Small intestine (tissue), 16 donors: ENCODE measurements around the gene ZNF738. TPM values are rescaled to one million over a fixed set of nuclear protein-coding genes. Genes with fewer than 3 reads are reported as not detected.
"Not testable (repeated sequence)": the region's sequence is repeated elsewhere in the genome, so short reads cannot be mapped to it uniquely, and the experiment has no call there.

Source experiments
- DNase-seq, 2 donors: peaks; one replicate each; pipeline versions ENCODE4 v3.0.0 to v3.0.0-alpha.2; 2013
- FAIRE-seq: peaks from 2 replicates; lab custom pipeline; 2012; peaks lifted over from hg19 to GRCh38; lab: Jason Lieb, UNC
- H3K27ac ChIP-seq, 3 donors: one replicate each; pipeline ENCODE4 v1.5.1; 2013; ENCODE audit warnings: low read length in 2 of 3, mild to moderate bottlenecking in 2 of 3, control low read depth in 1 of 3, inconsistent platforms in 1 of 3, low read depth in 1 of 3, moderate library complexity in 1 of 3
- H3K27me3 ChIP-seq, 3 donors: one replicate each; pipeline ENCODE4 v1.6.1; 2013; ENCODE audit warnings: low read length in 3 of 3, inconsistent platforms in 1 of 3; ENCODE audit not compliant: control insufficient read depth in 3 of 3, insufficient read depth in 3 of 3
- H3K36me3 ChIP-seq, 3 donors: one replicate each; pipeline ENCODE4 v1.6.1; 2013; ENCODE audit warnings: low read length in 3 of 3, inconsistent platforms in 1 of 3, low read depth in 1 of 3, mild to moderate bottlenecking in 1 of 3, moderate library complexity in 1 of 3; ENCODE audit not compliant: control insufficient read depth in 3 of 3, insufficient read depth in 2 of 3
- H3K4me1 ChIP-seq, 3 donors: one replicate each; pipeline ENCODE4 v1.6.1; 2013; ENCODE audit warnings: low read length in 2 of 3, inconsistent platforms in 1 of 3, low read depth in 1 of 3, mild to moderate bottlenecking in 1 of 3, moderate library complexity in 1 of 3; ENCODE audit not compliant: control insufficient read depth in 3 of 3, insufficient read depth in 2 of 3
- H3K4me3 ChIP-seq, 3 donors: one replicate each; pipeline ENCODE4 v1.5.1; 2013; ENCODE audit warnings: low read length in 3 of 3, control low read depth in 1 of 3, inconsistent platforms in 1 of 3, low read depth in 1 of 3, mild to moderate bottlenecking in 1 of 3, moderate library complexity in 1 of 3
- H3K9me3 ChIP-seq, 2 donors: one replicate each; pipeline ENCODE4 v1.6.1; 2013; ENCODE audit warnings: low read depth in 1 of 2, low read length in 1 of 2; ENCODE audit not compliant: control insufficient read depth in 2 of 2, insufficient read depth in 1 of 2
- WGBS, 3 donors: extraction: QIAGEN DNeasy Blood & Tissue Kit; methylation state at CpG; one replicate each; pipeline ENCODE4 v1.1.7; 2013; 5-methylcytosine and 5-hydroxymethylcytosine counted together
- long read RNA-seq, 10 donors: transcript quantifications; one replicate each; lab custom pipeline, GENCODE V29; 2026
- polyA plus RNA-seq, 4 donors: library from polyadenylated mRNA; stranded (reverse) in 3 of 4; unstranded in 1 of 4; fragments of 200-250 nt in 3 of 4; fragments of 120-200 nt in 1 of 4; gene quantifications; one replicate each; pipeline versions ENCODE4 v1.2.1 to v1.2.3, GENCODE V29; 2013
- donor health status: healthy with polysubstance abuse.
- donor health status: control.
- donor health status: control.
- donor health status: Bipolar disorder and iron deficiency.
- donor health status: healthy.

ZNF738 gene
- 10 to 100 TPM in 1 of 4 donors, 1 to 10 TPM in 2, under 1 TPM in 1; 0.67 to 18.3 (median 3.1) TPM for polyA plus RNA-seq
- long read RNA-seq, donor 1, partial matches to known transcripts = 19 of 24 reads
- long read RNA-seq, donor 1, other reads (novel, unspliced or antisense) = 0 of 24 reads
- long read RNA-seq, donor 2, partial matches to known transcripts = 0 of 2 reads
- long read RNA-seq, donor 2, other reads (novel, unspliced or antisense) = 0 of 2 reads
- long read RNA-seq, donor 3, partial matches to known transcripts = 0 of 1 reads
- long read RNA-seq, donor 3, other reads (novel, unspliced or antisense) = 0 of 1 reads
- long read RNA-seq, donor 4 = 0 reads
- long read RNA-seq, donor 5, partial matches to known transcripts = 9 of 10 reads
- long read RNA-seq, donor 5, other reads (novel, unspliced or antisense) = 0 of 10 reads
- long read RNA-seq, donor 6, partial matches to known transcripts = 0 of 3 reads
- long read RNA-seq, donor 6, other reads (novel, unspliced or antisense) = 0 of 3 reads
- long read RNA-seq, donor 7, partial matches to known transcripts = 34 of 36 reads
- long read RNA-seq, donor 7, other reads (novel, unspliced or antisense) = 0 of 36 reads
- long read RNA-seq, donor 8, partial matches to known transcripts = 0 of 1 reads
- long read RNA-seq, donor 8, other reads (novel, unspliced or antisense) = 0 of 1 reads
- long read RNA-seq, donor 9, partial matches to known transcripts = 0 of 1 reads
- long read RNA-seq, donor 9, other reads (novel, unspliced or antisense) = 0 of 1 reads
- long read RNA-seq, donor 10, partial matches to known transcripts = 29 of 35 reads
- long read RNA-seq, donor 10, other reads (novel, unspliced or antisense) = 0 of 35 reads

DNA sequence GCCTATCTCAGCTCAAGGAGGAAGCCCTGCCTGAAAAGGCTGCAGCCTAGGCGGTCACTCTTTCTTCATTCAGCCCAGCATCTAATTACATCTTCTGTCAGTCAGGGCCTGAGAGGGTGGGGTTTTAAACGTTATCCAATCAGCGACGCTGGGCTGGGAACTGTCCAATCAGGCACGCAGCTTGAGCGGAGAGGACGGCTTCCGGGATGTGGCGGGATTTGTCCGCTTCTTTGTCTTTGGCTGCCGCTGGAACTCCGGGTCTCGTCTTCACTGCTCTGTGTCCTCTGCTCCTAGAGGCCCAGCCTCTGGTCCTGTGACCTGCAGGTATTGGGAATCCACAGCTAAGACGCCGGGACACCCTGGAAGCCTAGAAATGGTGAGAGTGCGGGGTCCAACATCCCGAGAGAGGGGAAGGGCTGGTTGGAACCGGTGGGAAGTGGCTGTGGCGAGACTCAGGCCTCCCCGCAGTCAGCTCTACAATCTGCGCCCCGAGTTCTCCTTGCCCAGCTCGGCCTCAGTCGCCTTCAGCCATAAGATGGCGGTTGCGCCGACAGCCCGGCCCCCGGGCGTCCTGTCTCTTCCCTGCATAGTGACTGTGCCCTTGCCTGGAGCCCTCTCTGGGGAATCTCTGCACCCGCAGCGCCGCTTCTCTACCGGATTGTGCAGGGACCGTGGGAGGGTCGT lies at the start of gene ZNF738:
TSS of gene ZNF738 (plus strand) at position 233 of the 684 bp plus-strand sequence. CDS start at position 374, 141 bp downstream.
- peak within 1 kb of the TSS; percentile 69 to 72 (median 70) for H3K4me3 ChIP-seq
- WGBS, 3 donors = 0 to 1% (median 1%) methylated on average over 35 to 36 of the region's 36 CpGs
- no peaks in the 10 kb centered on the region for H3K4me1 ChIP-seq
- peaks cover 0 to 6% (median 2%) of the 10 kb centered on the region in 3 donors for H3K36me3 ChIP-seq
- no peaks in the 10 kb centered on the region for H3K27me3 ChIP-seq
- no peak for FAIRE-seq
- peak; percentile 94 to 96 for DNase-seq
- peaks cover 0 to 9% of the 10 kb centered on the region in 2 donors for H3K9me3 ChIP-seq
- H3K27ac ChIP-seq = peak within 1 kb of the TSS; percentile 21 to 94 (median 81)

- H3K9me3 ChIP-seq, H3K4me1 ChIP-seq, DNase-seq, H3K27ac ChIP-seq, H3K27me3 ChIP-seq, H3K4me3 ChIP-seq, H3K36me3 ChIP-seq, FAIRE-seq: not testable (repeated sequence)
- 96 to 98% (median 98%) methylated on average over 2 of the region's 2 CpGs for WGBS, 3 donors
Measured at GRCh38 chr19:21312807-21313206, 46.0 kb upstream of the ZNF738 start.

DNA sequence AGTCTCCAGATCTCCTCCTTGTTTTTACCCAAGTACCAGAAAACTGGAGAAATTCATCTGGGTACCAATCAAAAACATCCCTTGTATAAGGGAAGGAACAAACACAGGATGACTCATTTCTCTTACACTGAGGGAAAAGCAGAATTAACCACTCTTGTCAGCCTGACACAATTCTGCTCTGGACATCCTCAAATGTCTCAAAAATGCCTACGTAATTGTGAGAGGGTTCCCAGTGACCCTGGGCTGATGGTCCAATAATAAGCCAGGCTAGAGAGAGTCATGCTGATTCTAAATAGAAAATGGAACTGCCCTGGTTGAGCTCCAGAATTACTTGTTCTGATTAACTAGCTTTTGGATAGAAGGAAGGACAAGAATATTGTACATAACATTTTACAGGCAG lies 44.1 kb upstream of the ZNF738 start:
- H3K9me3 ChIP-seq = peaks cover 0 to 2% of the 10 kb centered on the region in 2 donors
- H3K36me3 ChIP-seq = peaks cover 0 to 4% (median 0%) of the 10 kb centered on the region in 3 donors
- no peak overlapping the region for H3K27ac ChIP-seq
- H3K27me3 ChIP-seq = no peaks in the 10 kb centered on the region
- FAIRE-seq (no peak), DNase-seq (no peak)
- 71 to 95% (median 86%) methylated on average over 1 of the region's 1 CpG for WGBS, 3 donors
- H3K4me3 ChIP-seq = no peak overlapping the region
- H3K4me1 ChIP-seq = no peaks in the 10 kb centered on the region

DNA sequence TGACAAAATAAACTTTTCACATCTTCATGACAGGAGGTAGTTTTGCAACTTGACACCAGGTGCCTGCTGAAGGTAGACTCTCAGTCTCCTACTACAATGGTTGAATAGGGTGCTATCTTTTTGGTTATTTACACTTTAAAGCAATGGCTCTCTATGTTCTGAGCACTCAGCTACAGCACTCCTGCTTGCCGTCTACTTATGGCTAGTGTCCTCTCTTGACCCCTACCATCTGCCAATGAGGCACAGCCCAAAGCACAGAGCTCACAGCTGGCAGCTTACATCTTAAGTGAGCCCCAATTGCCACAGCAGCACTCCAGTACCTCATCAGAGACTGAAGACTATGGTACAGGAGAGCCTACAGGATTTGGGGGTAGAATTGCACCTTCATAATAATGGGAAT lies 41.0 kb upstream of the ZNF738 start:
- H3K27me3 ChIP-seq = no peaks in the 10 kb centered on the region
- H3K4me1 ChIP-seq = no peaks in the 10 kb centered on the region
- H3K27ac ChIP-seq = no peak overlapping the region
- peaks cover 0 to 2% of the 10 kb centered on the region in 2 donors for H3K9me3 ChIP-seq
- peaks cover 0 to 4% (median 0%) of the 10 kb centered on the region in 3 donors for H3K36me3 ChIP-seq
- WGBS, 3 donors = 71 to 92% (median 90%) methylated on average over 1 of the region's 1 CpG
- DNase-seq (no peak), FAIRE-seq (no peak)
- no peak overlapping the region for H3K4me3 ChIP-seq

DNA sequence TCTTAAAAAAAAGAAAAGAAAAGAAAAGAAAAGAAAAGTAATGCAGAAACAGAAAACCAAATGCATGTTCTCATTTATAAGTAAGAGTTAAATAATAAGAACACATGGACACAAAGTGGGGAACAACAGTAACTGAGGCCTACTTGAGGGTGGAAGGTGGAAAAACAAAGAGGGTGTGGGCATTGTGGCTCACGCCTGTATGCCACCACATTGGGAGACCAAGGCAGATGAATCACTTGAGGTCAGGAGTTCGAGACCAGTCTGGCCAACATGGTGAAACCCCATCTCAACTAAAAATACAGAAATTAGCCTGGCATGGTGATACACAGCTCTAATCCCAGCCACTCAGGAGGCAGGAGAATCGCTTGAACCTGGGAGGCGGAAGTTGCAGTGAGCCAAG lies 37.7 kb upstream of the ZNF738 start:
- no peak overlapping the region for H3K4me3 ChIP-seq
- no peaks in the 10 kb centered on the region for H3K27me3 ChIP-seq
- WGBS, 3 donors = 82 to 97% (median 93%) methylated on average over 4 of the region's 4 CpGs
- no peaks in the 10 kb centered on the region for H3K4me1 ChIP-seq
- H3K36me3 ChIP-seq = peaks cover 0 to 4% (median 0%) of the 10 kb centered on the region in 3 donors
- DNase-seq (no peak), FAIRE-seq (no peak)
- H3K9me3 ChIP-seq = peaks cover 0 to 2% of the 10 kb centered on the region in 2 donors
- H3K27ac ChIP-seq = no peak overlapping the region

- peaks cover 0 to 2% of the 10 kb centered on the region in 2 donors for H3K9me3 ChIP-seq
- no peaks in the 10 kb centered on the region for H3K27me3 ChIP-seq
- 82 to 95% (median 88%) methylated on average over 4 of the region's 4 CpGs for WGBS, 3 donors
- peaks cover 0 to 7% (median 2%) of the 10 kb centered on the region in 3 donors for H3K36me3 ChIP-seq
- H3K4me3 ChIP-seq = no peak overlapping the region
- FAIRE-seq = no peak
- no peak overlapping the region for H3K27ac ChIP-seq
- H3K4me1 ChIP-seq = no peaks in the 10 kb centered on the region
- no peak for DNase-seq
Measured at GRCh38 chr19:21321996-21322395, 36.8 kb upstream of the ZNF738 start.

GRCh38 chr19:21322528-21322927 lies 36.3 kb upstream of the ZNF738 start:
- WGBS, 3 donors = 86 to 93% (median 90%) methylated on average over 8 of the region's 8 CpGs

GRCh38 chr19:21323000-21323399 lies 35.8 kb upstream of the ZNF738 start:
- Histone ChIP-seq H3K4me3 (no peak overlapping the region), H3K4me1 (no peaks in the 10 kb centered on the region), H3K27ac (no peak overlapping the region), H3K27me3 (no peaks in the 10 kb centered on the region), H3K9me3 (no peaks in the 10 kb centered on the region), H3K36me3 (peaks cover 0 to 5% (median 4%) of the 10 kb centered on the region in 3 donors)
- no peak for FAIRE-seq
- DNase-seq = no peak
- WGBS, 3 donors = 85 to 91% (median 87%) methylated on average over 2 of the region's 2 CpGs

More at GRCh38 chr19:21322528-21322927, 36.3 kb upstream of the ZNF738 start:
- H3K4me3 ChIP-seq = no peak overlapping the region
- H3K27me3 ChIP-seq = no peaks in the 10 kb centered on the region
- H3K9me3 ChIP-seq = peaks cover 0 to 2% of the 10 kb centered on the region in 2 donors
- DNase-seq (no peak), FAIRE-seq (no peak)
- no peak overlapping the region for H3K27ac ChIP-seq
- H3K36me3 ChIP-seq = peaks cover 0 to 5% (median 2%) of the 10 kb centered on the region in 3 donors
- H3K4me1 ChIP-seq = no peaks in the 10 kb centered on the region
